Measurements from ENCODE around the gene ATP6V0A1.
"Not testable (repeated sequence)": the region's sequence is repeated elsewhere in the genome, so short reads cannot be mapped to it uniquely, and the experiment has no call there.

The ATP6V0A1 gene

GRCh38 chr17:42538482-42538881 lies 79.8 kb downstream of the ATP6V0A1 start:
- H3K4me3 ChIP-seq (ENCODE audit: low read depth, low read length), result no peak overlapping the region
- peaks cover 8% of the 10 kb centered on the region for H3K4me1 ChIP-seq (ENCODE audit: control insufficient read depth, insufficient read depth, low read length)
- no peak overlapping the region for H3K9ac ChIP-seq (ENCODE audit: low read depth, low read length)
- H3K27me3 ChIP-seq (ENCODE audit: control insufficient read depth, insufficient read depth, low read length), result peaks cover 3% of the 10 kb centered on the region
- H3K36me3 ChIP-seq (ENCODE audit: control insufficient read depth, insufficient read depth, low read length), result peaks cover 23% of the 10 kb centered on the region
- H3K9me3 ChIP-seq (ENCODE audit: control insufficient read depth, insufficient read depth, low read length), result no peaks in the 10 kb centered on the region

GRCh38 chr17:42540558-42540957 lies 81.9 kb downstream of the ATP6V0A1 start:
- H3K36me3 ChIP-seq (ENCODE audit: control insufficient read depth, insufficient read depth, low read length), result peaks cover 25% of the 10 kb centered on the region
- not testable (repeated sequence) for H3K9ac ChIP-seq (ENCODE audit: low read depth, low read length)

DNA sequence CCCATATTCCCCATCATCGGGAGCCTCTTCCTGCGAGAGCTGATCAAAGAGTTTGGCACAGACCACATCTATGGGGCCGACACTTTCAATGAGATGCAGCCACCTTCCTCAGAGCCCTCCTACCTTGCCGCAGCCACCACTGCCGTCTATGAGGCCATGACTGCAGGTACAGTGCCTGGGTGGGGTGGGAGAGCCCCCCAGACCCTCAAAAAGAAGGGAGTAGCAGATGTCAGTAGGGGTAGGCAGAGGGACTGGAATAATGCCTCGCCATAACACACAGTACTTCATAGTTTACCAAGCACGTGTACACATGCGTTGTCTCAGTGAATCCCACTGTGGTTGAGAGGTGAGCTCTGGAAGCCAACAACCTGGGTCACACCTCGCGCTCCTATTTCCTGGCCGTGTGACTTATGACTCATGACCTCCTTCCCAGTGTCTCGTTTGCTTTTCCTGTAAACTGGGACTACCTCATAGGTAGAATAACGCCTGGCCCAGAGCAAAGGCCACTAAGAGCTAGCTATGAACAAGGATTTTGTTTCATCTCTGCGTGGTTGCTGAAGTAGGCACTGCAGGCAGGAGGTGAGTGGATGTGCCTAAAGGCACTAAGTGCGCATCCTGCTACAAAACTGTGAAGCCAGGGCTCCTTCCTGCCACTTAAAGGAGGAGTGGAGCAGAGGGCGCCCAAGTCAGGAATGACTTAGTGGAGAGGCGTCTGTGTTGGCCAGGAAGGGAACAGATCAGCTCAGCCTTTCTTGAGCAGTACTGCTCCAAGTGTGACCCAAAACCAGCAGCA lies 82.6 kb downstream of the ATP6V0A1 start:
- H3K9ac ChIP-seq (ENCODE audit: low read depth, low read length), result peak overlapping the region; percentile 3
- H3K4me3 ChIP-seq (ENCODE audit: low read depth, low read length), result no peak overlapping the region
- no peaks in the 10 kb centered on the region for H3K27me3 ChIP-seq (ENCODE audit: control insufficient read depth, insufficient read depth, low read length)
- no peaks in the 10 kb centered on the region for H3K4me1 ChIP-seq (ENCODE audit: control insufficient read depth, insufficient read depth, low read length)
- peaks cover 25% of the 10 kb centered on the region for H3K36me3 ChIP-seq (ENCODE audit: control insufficient read depth, insufficient read depth, low read length)
- H3K9me3 ChIP-seq (ENCODE audit: control insufficient read depth, insufficient read depth, low read length), result no peaks in the 10 kb centered on the region

More at GRCh38 chr17:42540558-42540957, 81.9 kb downstream of the ATP6V0A1 start:
- H3K4me3 ChIP-seq (ENCODE audit: low read depth, low read length); H3K9me3 ChIP-seq (ENCODE audit: control insufficient read depth, insufficient read depth, low read length); H3K27me3 ChIP-seq (ENCODE audit: control insufficient read depth, insufficient read depth, low read length); H3K4me1 ChIP-seq (ENCODE audit: control insufficient read depth, insufficient read depth, low read length): not testable (repeated sequence)

GRCh38 chr17:42543190-42544079 lies 84.8 kb downstream of the ATP6V0A1 start:
- Histone ChIP-seq H3K9ac (ENCODE audit: low read depth, low read length) (no peak overlapping the region), H3K4me3 (ENCODE audit: low read depth, low read length) (no peak overlapping the region), H3K36me3 (ENCODE audit: control insufficient read depth, insufficient read depth, low read length) (peaks cover 22% of the 10 kb centered on the region), H3K4me1 (ENCODE audit: control insufficient read depth, insufficient read depth, low read length) (no peaks in the 10 kb centered on the region), H3K9me3 (ENCODE audit: control insufficient read depth, insufficient read depth, low read length) (no peaks in the 10 kb centered on the region), H3K27me3 (ENCODE audit: control insufficient read depth, insufficient read depth, low read length) (no peaks in the 10 kb centered on the region)

DNA sequence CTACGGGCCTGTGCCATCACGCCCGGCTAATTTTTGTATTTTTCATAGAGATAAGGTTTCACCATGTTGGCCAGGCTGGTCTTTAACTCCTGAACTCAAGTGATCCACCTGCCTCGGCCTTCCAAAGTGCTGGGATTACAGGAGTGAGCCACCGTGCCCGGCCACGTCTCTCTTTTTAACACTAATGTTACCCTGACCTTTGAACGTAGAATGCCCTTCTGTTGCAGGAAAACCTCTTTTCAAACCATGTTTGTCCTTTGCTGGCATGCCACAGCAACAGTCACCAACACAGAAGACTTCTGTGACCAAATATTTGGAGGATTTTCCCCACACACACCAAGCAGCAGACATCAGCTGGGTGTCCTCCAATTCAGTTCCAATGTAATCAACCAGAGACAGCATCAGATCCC lies 86.2 kb downstream of the ATP6V0A1 start:
- peaks cover 5% of the 10 kb centered on the region for H3K4me1 ChIP-seq (ENCODE audit: control insufficient read depth, insufficient read depth, low read length)
- H3K9me3 ChIP-seq (ENCODE audit: control insufficient read depth, insufficient read depth, low read length), result no peaks in the 10 kb centered on the region
- peaks cover 11% of the 10 kb centered on the region for H3K36me3 ChIP-seq (ENCODE audit: control insufficient read depth, insufficient read depth, low read length)
- peaks cover 4% of the 10 kb centered on the region for H3K27me3 ChIP-seq (ENCODE audit: control insufficient read depth, insufficient read depth, low read length)
- no peak overlapping the region for H3K9ac ChIP-seq (ENCODE audit: low read depth, low read length)
- no peak overlapping the region for H3K4me3 ChIP-seq (ENCODE audit: low read depth, low read length)

GRCh38 chr17:42545755-42546505 lies 87.3 kb downstream of the ATP6V0A1 start:
- peaks cover 10% of the 10 kb centered on the region for H3K36me3 ChIP-seq (ENCODE audit: control insufficient read depth, insufficient read depth, low read length)
- H3K4me1 ChIP-seq (ENCODE audit: control insufficient read depth, insufficient read depth, low read length); H3K9ac ChIP-seq (ENCODE audit: low read depth, low read length); H3K9me3 ChIP-seq (ENCODE audit: control insufficient read depth, insufficient read depth, low read length); H3K27me3 ChIP-seq (ENCODE audit: control insufficient read depth, insufficient read depth, low read length); H3K4me3 ChIP-seq (ENCODE audit: low read depth, low read length): not testable (repeated sequence)

GRCh38 chr17:42547001-42547461 lies 88.4 kb downstream of the ATP6V0A1 start:
- H3K4me3 ChIP-seq (ENCODE audit: low read depth, low read length), result no peak overlapping the region
- no peaks in the 10 kb centered on the region for H3K9me3 ChIP-seq (ENCODE audit: control insufficient read depth, insufficient read depth, low read length)
- H3K4me1 ChIP-seq (ENCODE audit: control insufficient read depth, insufficient read depth, low read length), result peaks cover 5% of the 10 kb centered on the region
- no peak overlapping the region for H3K9ac ChIP-seq (ENCODE audit: low read depth, low read length)
- H3K27me3 ChIP-seq (ENCODE audit: control insufficient read depth, insufficient read depth, low read length), result peaks cover 4% of the 10 kb centered on the region
- H3K36me3 ChIP-seq (ENCODE audit: control insufficient read depth, insufficient read depth, low read length), result peaks cover 6% of the 10 kb centered on the region

- peaks cover 5% of the 10 kb centered on the region for H3K4me1 ChIP-seq (ENCODE audit: control insufficient read depth, insufficient read depth, low read length)
- peaks cover 4% of the 10 kb centered on the region for H3K27me3 ChIP-seq (ENCODE audit: control insufficient read depth, insufficient read depth, low read length)
- H3K4me3 ChIP-seq (ENCODE audit: low read depth, low read length), result peak overlapping the region; percentile 60
- peaks cover 6% of the 10 kb centered on the region for H3K36me3 ChIP-seq (ENCODE audit: control insufficient read depth, insufficient read depth, low read length)
- no peak overlapping the region for H3K9ac ChIP-seq (ENCODE audit: low read depth, low read length)
- no peaks in the 10 kb centered on the region for H3K9me3 ChIP-seq (ENCODE audit: control insufficient read depth, insufficient read depth, low read length)
Observed at GRCh38 chr17:42547698-42548069, 89.0 kb downstream of the ATP6V0A1 start.

- H3K9ac ChIP-seq (ENCODE audit: low read depth, low read length), result no peak overlapping the region
Observed at GRCh38 chr17:42548070-42548837, 89.6 kb downstream of the ATP6V0A1 start.

DNA sequence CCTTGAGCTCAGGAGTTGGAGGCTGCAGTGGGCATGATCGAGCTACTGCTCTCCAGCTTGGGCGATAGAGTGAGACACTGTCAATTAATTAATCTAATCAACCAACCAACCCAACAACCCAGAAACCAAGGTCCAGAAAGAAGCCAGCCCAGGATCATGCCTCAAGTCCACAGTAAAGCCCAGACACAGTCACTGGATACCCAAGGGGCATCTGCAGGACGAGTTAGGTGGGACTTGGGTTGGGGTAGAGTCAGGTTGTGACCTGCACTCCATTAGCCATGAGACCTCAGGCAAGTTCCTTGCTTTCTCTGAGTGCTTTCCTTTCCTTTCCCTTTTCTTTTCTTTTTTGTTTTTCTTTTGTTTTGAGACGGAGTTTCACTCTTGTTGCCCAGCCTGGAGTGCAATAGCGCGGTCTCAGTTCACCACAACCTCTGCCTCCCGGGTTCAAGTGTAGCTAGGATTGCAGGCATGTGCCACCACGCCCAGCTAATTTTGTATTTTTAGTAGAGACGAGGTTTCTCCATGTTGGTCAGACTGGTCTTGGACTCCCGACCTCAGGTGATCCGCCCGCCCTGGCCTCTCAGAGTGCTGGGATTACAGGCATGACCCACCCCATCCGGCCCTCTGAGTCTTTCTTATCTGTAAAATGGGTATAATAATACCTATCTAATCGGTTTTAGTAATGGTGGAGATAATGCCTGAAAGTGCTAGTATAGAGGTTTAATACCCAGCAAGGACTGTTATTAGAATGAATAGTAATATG lies 90.5 kb downstream of the ATP6V0A1 start:
- Histone ChIP-seq H3K27me3 (ENCODE audit: control insufficient read depth, insufficient read depth, low read length) (peaks cover 4% of the 10 kb centered on the region), H3K9me3 (ENCODE audit: control insufficient read depth, insufficient read depth, low read length) (no peaks in the 10 kb centered on the region), H3K9ac (ENCODE audit: low read depth, low read length) (no peak overlapping the region), H3K36me3 (ENCODE audit: control insufficient read depth, insufficient read depth, low read length) (no peaks in the 10 kb centered on the region), H3K4me3 (ENCODE audit: low read depth, low read length) (peak overlapping the region; percentile 60), H3K4me1 (ENCODE audit: control insufficient read depth, insufficient read depth, low read length) (peaks cover 5% of the 10 kb centered on the region)

More at GRCh38 chr17:42548070-42548837, 89.6 kb downstream of the ATP6V0A1 start:
- peaks cover 4% of the 10 kb centered on the region for H3K36me3 ChIP-seq (ENCODE audit: control insufficient read depth, insufficient read depth, low read length)
- peaks cover 5% of the 10 kb centered on the region for H3K4me1 ChIP-seq (ENCODE audit: control insufficient read depth, insufficient read depth, low read length)
- no peaks in the 10 kb centered on the region for H3K9me3 ChIP-seq (ENCODE audit: control insufficient read depth, insufficient read depth, low read length)
- peaks cover 4% of the 10 kb centered on the region for H3K27me3 ChIP-seq (ENCODE audit: control insufficient read depth, insufficient read depth, low read length)
- peak overlapping the region; percentile 60 for H3K4me3 ChIP-seq (ENCODE audit: low read depth, low read length)
